ENCODE results near the gene TMA7B.

GRCh38 chr22:39925909-39926679 is 34.1 kb upstream of the TMA7B start:
- TF ChIP-seq, protein P1, sequence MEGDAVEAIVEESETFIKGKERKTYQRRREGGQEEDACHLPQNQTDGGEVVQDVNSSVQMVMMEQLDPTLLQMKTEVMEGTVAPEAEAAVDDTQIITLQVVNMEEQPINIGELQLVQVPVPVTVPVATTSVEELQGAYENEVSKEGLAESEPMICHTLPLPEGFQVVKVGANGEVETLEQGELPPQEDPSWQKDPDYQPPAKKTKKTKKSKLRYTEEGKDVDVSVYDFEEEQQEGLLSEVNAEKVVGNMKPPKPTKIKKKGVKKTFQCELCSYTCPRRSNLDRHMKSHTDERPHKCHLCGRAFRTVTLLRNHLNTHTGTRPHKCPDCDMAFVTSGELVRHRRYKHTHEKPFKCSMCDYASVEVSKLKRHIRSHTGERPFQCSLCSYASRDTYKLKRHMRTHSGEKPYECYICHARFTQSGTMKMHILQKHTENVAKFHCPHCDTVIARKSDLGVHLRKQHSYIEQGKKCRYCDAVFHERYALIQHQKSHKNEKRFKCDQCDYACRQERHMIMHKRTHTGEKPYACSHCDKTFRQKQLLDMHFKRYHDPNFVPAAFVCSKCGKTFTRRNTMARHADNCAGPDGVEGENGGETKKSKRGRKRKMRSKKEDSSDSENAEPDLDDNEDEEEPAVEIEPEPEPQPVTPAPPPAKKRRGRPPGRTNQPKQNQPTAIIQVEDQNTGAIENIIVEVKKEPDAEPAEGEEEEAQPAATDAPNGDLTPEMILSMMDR (IDR thresholded peaks at IDR 0.05): no peak
- TF ChIP-seq EZH2phosphoT487 (IDR thresholded peaks at IDR 0.05) (no peak), EZH2 (IDR thresholded peaks at IDR 0.05) (no peak)
